HG03097 (cell line): ENCODE measurements around the gene VTI1A.
"Not testable (repeated sequence)": the region's sequence is repeated elsewhere in the genome, so short reads cannot be mapped to it uniquely, and the experiment has no call there.

Experiments used
- ATAC-seq: cut with Tn5 transposase; IDR thresholded peaks from one replicate; pipeline ENCODE4 v1.9.1; 2021; ENCODE audit not compliant: unreplicated experiment, low FRiP score

VTI1A gene

DNA sequence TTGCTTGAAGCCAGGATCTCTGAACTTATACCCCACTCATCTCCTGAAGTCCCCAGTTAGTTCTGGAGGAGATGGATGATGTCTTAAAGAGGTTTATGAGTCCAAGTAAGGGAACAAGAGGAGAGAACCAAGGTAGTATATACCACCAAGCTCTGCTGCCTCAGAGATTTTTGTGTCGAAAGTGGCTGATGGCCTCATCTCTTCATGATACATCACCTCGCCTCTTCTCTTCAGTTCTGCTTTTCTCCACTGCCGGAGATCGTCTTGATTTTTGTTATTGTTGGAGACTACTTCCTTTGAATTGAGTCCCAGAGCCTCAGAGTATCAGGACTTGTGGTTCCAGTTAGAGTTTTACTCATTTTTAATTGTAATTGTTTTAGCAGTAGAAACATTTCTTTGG is 1.9 kb downstream of the VTI1A start:
- ATAC-seq = no peak

GRCh38 chr10:112454910-112455779 is 8.1 kb downstream of the VTI1A start:
- ATAC-seq = no peak

DNA sequence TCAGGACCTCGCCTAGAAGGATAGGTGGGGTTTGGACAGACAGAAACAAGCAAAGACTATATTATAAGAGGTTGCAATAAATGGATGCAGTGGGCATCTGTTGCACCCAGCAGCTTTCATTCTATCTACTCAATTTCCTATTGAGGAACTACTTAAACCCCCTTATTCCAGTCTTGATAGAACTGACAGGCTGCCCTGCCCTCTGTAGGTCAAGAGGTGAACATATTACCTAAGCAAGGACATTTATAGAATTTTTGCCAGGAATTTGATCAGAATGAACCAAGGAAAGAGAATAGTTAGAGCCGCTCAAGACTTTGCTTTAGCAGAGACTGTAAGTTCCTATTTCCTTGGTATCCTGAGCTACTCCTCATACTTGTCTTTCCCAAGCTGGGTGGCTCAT is 9.5 kb downstream of the VTI1A start:
- ATAC-seq = no peak

GRCh38 chr10:112460366-112460765 is 13.4 kb downstream of the VTI1A start:
- no peak for ATAC-seq

DNA sequence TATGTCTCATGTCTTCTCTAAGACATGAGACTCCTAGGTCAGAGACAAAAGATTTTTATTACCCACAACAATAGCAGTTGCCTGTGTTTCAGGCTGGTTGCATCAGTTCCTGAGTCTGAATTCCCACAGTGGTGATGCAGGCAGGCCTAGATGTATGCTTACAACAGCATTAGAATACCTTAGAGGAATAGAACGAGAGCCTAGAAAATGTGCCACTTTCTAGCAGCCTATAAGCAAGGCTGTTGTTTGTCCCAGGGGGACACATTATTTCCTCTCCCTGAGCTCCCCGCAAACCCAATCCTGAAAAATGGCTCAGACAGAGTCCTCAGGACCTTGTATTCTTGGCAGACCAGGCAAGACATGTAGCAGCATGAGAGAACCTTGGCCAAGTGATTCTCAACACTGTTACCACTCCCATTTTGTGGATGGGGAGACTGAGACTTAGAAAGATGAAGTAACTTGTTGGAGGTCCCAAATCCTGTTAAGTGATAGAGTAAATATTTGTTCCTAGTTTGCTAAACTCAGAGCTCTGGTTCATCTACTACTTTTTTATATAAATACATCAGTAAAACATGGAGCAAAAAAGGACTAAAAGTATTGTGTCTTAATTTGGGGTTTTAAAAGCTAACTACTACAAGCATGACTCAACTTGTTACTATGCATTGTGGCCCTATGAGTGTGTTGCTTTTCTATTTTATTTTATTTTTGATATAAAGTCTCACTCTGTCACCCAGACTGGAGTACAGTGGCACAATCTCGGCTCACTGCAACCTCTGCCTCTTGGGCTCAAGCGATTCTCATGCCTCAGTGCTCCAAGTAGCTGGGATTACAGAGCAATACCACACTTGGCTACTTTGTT is 14.2 kb downstream of the VTI1A start:
- no peak for ATAC-seq

- not testable (repeated sequence) for ATAC-seq
Observed at GRCh38 chr10:112464074-112464473, 17.1 kb downstream of the VTI1A start.

DNA sequence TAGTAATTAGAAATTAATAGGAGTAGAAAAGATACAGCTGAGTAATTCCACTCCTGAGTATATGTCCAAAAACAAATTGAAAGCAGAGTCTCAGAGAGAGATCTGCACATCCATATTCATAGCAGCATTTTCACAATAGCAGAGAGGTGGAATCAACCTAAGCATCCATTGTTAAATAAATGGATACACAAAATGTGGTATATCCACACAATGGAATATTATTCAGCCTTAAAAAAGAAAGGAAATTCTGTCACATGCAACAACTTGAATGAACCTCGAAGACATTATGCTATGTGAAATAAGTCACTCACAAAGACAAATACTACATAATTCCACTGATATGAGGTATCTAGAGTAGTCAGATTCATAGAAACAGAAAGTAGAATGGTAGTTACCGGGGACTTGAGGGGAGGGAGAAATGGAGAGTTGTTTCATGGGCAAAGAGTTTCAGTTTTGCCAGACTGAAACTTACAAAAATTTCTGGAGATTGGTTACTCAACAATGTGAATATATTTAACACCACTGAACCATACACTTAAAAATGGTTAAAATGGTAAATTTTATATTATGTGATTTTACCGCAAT is 18.4 kb downstream of the VTI1A start:
- ATAC-seq = no peak

- no peak for ATAC-seq
Observed at GRCh38 chr10:112466802-112467201, 19.8 kb downstream of the VTI1A start.

- ATAC-seq = no peak
Observed at GRCh38 chr10:112467541-112468075, 20.6 kb downstream of the VTI1A start.

DNA sequence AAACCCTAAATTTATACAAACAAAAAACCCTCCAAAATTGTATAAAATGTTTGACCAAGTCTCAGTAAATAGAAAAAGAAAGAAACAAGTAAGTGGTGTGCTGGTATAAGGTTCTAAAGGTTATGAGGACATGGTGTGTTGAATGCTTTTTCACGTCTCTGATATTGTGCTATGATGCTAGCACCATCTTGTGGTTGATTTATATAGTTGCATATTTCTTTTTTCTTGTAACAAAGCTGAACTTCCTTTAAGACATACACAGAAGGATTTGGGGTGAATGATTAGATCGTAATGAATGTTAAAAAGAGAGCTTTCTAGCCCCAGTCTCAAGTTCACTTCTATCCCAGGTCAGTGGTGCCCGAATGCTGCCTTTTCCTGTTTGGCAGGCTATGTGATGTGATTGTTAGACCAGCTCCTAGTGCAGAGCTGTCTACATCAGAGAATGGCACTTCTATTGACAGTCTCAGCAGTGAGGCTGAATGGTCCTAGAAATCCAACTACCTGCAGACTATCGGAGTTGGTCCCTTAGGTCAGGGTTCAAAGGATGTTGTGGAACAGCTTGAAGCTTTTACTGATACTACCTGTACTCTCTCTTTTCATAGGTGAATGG is 25.0 kb downstream of the VTI1A start:
- ATAC-seq = no peak

GRCh38 chr10:112475575-112476218 is 28.7 kb downstream of the VTI1A start:
- no peak for ATAC-seq

- no peak for ATAC-seq
Observed at GRCh38 chr10:112481602-112482001, 34.6 kb downstream of the VTI1A start.

DNA sequence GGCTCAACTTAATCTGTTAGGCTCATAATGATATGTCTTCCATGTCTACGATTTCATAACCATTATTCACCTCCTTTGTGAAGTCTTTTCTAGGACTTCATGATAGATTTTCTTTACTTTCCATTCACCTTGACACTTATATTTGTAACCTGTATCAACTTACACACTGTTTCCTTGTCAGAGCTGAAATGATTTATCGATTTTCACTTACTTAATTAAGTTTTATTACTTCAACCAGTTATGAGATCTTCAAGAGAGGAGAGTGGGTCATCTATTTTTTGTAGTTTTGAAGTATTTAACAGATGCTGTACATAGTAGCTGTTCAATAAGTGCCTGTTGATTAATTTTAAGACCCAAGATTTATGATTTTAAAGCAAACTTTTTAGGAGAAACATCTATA is 37.4 kb downstream of the VTI1A start:
- no peak for ATAC-seq

DNA sequence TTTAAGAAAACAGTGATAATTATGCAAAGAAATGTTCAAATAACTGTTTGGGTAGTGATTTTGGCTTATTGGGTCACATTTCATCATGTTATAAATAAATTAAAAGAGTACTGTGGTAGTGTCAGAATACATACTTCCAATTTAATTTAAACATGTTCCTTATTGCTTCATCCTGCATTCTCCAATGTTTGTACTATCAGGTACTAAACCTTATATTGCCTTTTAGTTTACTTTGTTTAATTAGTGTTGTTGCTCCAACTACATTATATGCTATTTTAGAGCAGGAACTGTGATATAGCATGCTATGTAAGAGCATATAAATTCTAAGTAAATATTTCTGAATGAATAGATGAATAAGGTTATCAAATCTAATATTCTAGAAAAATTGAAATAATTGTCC is 40.9 kb downstream of the VTI1A start:
- ATAC-seq = no peak

DNA sequence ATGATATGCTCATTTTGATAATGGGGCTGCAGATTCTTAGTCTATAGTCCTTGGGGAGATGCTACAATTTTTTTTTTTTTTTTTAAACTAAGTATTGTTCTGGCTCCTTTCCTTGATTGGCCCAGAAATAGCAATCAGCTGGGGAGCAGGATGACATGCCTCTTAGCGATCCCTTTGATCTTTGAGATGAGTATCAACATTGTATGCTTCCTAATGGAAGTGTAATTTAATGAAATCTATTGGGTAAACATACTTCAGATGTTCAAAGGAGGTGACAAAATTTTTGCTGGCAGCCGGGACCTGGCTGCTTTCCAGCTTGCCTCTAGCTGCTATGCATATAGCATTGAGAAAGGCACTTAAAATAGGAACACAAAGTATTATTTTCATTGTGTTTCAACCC is 43.5 kb downstream of the VTI1A start:
- no peak for ATAC-seq

- ATAC-seq = no peak
Observed at GRCh38 chr10:112491144-112491543, 44.1 kb downstream of the VTI1A start.

DNA sequence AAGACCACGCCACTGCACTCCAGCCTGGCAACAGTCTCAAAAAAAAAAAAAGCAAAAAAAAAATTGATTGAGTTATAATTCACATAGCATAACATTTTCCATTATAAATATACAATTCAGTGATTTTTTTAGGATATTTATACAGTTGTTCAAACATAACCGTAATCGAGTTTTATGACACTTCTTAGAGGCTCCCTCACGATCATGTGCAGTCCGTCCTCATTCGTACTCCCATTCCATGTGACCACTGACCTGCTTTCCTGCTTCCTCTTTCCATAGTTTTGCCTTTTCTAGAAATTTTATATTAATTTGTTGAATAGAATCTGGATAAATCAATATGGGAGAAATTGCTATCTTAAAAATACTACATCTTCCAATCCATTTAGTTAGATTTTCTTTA is 45.7 kb downstream of the VTI1A start:
- no peak for ATAC-seq

DNA sequence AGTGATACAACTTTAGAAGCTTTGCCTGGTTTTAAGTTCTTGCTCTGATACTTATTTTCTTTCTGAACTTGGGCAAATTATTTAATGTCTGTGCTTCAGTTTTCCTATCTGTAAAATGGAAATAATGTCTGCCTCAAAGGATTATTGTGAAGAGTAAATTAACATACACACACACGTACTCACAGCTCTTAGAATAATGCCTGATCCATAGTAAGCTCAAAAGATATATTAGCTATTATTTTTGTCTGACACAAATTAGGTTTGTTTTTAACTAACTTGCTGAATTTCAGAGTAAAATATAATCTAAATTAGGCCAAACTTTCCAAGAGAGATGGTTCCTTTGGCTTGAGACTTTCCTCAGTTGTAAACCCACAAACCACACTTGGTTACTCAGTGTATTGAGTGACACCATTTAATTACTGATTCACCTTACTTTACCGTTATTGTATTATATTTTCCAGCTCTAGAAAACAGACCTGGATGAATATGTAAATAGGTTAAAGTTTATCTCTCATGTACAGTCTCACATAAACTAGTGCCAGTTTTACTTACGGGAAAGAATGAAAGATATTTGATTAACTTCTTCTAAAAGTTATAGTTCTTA is 50.4 kb downstream of the VTI1A start:
- no peak for ATAC-seq

- no peak for ATAC-seq
Observed at GRCh38 chr10:112498806-112499205, 51.8 kb downstream of the VTI1A start.

DNA sequence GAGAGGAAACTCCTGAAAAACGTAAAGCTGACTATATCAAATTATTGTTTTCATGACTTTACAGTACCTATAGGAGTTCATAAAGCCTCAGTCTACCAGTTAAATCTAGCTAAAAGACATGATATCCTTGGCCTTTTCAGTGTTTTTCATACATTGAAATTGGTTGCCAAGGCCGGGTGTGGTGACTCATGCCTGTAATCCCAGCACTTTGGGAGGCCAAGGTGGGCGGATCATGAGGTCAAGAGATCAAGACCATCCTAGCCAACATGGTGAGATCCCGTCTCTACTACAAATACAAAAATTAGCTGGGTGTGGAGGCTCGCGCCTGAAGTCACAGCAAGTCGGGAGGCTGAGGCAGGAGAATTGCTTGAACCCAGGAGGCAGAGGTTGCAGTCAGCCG is 53.0 kb downstream of the VTI1A start:
- not testable (repeated sequence) for ATAC-seq
